DND-41 (cell line): ENCODE data around the gene RYR3.

Source experiments
- ATAC-seq: fragments of 200-7000 bp; cut with Tn5 transposase; 3 replicates; pipeline ENCODE4 v1.9.1; 2021; ENCODE audit warnings: low read depth; ENCODE audit not compliant: insufficient read depth
- DNase-seq: peaks from one replicate; pipeline ENCODE4 v3.0.0-alpha.2; 2020
- H2AFZ ChIP-seq: 2 replicates; pipeline ENCODE4 v1.6.0; 2012; ENCODE audit warnings: low read depth, low read length
- H3K27ac ChIP-seq: 2 replicates; pipeline ENCODE4 v1.5.1; 2012; ENCODE audit warnings: low read length, inconsistent platforms
- H3K27me3 ChIP-seq: fragments of 200-600 bp; sonication (generic); 2 replicates; pipeline ENCODE4 v1.6.0; 2012; ENCODE audit warnings: low read length, mild to moderate bottlenecking, inconsistent platforms; ENCODE audit not compliant: insufficient read depth, poor library complexity
- H3K36me3 ChIP-seq: 2 replicates; pipeline ENCODE4 v1.5.1; 2012; ENCODE audit warnings: low read length, inconsistent platforms; ENCODE audit not compliant: insufficient read depth
- H3K4me1 ChIP-seq: 2 replicates; pipeline ENCODE4 v1.5.1; 2012; ENCODE audit warnings: mild to moderate bottlenecking, low read length; ENCODE audit not compliant: insufficient read depth
- H3K4me2 ChIP-seq: 2 replicates; pipeline ENCODE4 v1.6.0; 2012; ENCODE audit warnings: mild to moderate bottlenecking, moderate library complexity, low read length, inconsistent platforms; ENCODE audit not compliant: insufficient read depth
- H3K4me3 ChIP-seq, 2 experiments: fragments of 200-600 bp in 1 of 2; shearing (Covaris generic) in 1 of 2; 2 replicates each; pipeline ENCODE4 v1.5.1; 2012 to 2016; ENCODE audit warnings: inconsistent platforms in 2 of 2, low read length in 2 of 2, mild to moderate bottlenecking in 2 of 2, low read depth in 1 of 2, moderate library complexity in 1 of 2
- H3K79me2 ChIP-seq: 2 replicates; pipeline ENCODE4 v1.6.0; 2012; ENCODE audit warnings: low read length, inconsistent platforms; ENCODE audit not compliant: insufficient read depth
- H3K9ac ChIP-seq: 2 replicates; pipeline ENCODE4 v1.6.0; 2012; ENCODE audit warnings: low read depth, mild to moderate bottlenecking, inconsistent platforms, low read length, moderate library complexity
- H3K9me3 ChIP-seq: 2 replicates; pipeline ENCODE4 v1.5.1; 2012; ENCODE audit warnings: low read length, moderate library complexity, mild to moderate bottlenecking, inconsistent platforms; ENCODE audit not compliant: insufficient read depth, severe bottlenecking
- H4K20me1 ChIP-seq: 2 replicates; pipeline ENCODE4 v1.6.0; 2012; ENCODE audit warnings: low read length; ENCODE audit not compliant: insufficient read depth
- CTCF ChIP-seq: IDR thresholded peaks from 2 replicates; pipeline ENCODE4 v1.5.1; 2012; ENCODE audit warnings: borderline replicate concordance, low read length, moderate library complexity, mild to moderate bottlenecking; ENCODE audit not compliant: poor library complexity, severe bottlenecking; ENCODE audit errors: extremely low read depth
- EZH2 ChIP-seq: IDR thresholded peaks from 3 replicates; pipeline ENCODE4 v1.6.1; 2012; ENCODE audit warnings: borderline replicate concordance, low read depth, mild to moderate bottlenecking, moderate library complexity, low read length, inconsistent platforms; ENCODE audit not compliant: severe bottlenecking

RYR3 gene

GRCh38 chr15:33278816-33279612 lies 31.8 kb upstream of the RYR3 start:
- Histone ChIP-seq H3K27me3 (no peaks in the 10 kb centered on the region), H3K9me3 (no peaks in the 10 kb centered on the region), H3K9ac (no peak overlapping the region), H3K79me2 (no peaks in the 10 kb centered on the region), H4K20me1 (no peaks in the 10 kb centered on the region), H3K27ac (no peak overlapping the region), H3K4me1 (peaks cover 12% of the 10 kb centered on the region), H3K4me3 (no peak overlapping the region), H3K4me2 (no peak overlapping the region), H3K36me3 (no peaks in the 10 kb centered on the region), H2AFZ (no peak overlapping the region)
- TF ChIP-seq CTCF (no peak), EZH2 (no peak)
- ATAC-seq (no peak), DNase-seq (no peak)

GRCh38 chr15:33279613-33280205 lies 31.1 kb upstream of the RYR3 start:
- DNase-seq: no peak
- H2AFZ ChIP-seq: no peak overlapping the region

DNA sequence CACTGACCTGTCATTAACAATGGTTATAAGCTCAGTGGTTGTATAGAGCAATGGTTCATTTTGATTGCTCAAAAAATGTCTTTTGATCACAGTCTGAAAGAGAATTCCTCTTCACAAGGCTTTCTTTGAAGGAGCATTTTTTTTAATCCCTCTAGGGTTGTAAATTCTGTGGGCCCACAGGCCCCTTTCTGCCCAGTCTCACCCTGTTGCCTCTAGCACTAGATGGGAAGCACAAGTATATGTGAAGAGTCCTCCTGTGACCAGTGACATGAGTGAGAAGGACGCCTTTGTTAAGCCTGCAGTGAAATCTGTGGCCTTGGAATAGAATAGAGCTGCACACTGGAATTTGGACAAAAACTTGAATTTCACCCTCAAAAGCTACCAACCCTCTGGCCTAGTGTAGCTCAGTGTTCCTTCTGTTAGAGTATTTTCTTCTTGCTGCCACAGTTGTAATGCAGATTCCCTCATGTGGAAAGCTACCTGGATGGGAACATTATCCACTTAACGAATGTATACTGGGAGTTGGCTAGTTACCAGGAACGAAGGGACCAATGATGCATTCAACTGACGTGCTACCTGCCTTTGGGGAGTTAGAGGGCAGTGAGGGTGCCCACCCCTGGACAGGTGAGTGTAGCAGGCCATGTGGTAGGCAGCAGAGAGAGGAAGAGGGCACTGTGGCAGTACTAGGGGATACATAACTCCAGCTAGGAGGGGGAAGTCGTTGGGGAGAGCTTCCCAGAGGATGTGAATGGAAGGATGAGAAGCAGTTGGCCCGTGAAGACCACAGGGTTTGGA lies 28.3 kb upstream of the RYR3 start:
- Histone ChIP-seq H2AFZ (no peak overlapping the region), H3K36me3 (no peaks in the 10 kb centered on the region), H3K4me2 (no peak overlapping the region), H3K4me1 (peaks cover 12% of the 10 kb centered on the region), H4K20me1 (no peaks in the 10 kb centered on the region), H3K79me2 (no peaks in the 10 kb centered on the region), H3K4me3 (no peak overlapping the region), H3K27me3 (no peaks in the 10 kb centered on the region), H3K9ac (no peak overlapping the region), H3K27ac (no peak overlapping the region), H3K9me3 (no peaks in the 10 kb centered on the region)
- ATAC-seq (no peak), DNase-seq (no peak)
- no peak for TF ChIP-seq CTCF
- TF ChIP-seq EZH2: no peak

More at GRCh38 chr15:33279613-33280205, 31.1 kb upstream of the RYR3 start:
- no peaks in the 10 kb centered on the region for H3K36me3 ChIP-seq
- H3K27me3 ChIP-seq: no peaks in the 10 kb centered on the region
- H4K20me1 ChIP-seq: no peaks in the 10 kb centered on the region
- no peak overlapping the region for H3K9ac ChIP-seq
- H3K27ac ChIP-seq: no peak overlapping the region
- no peak for TF ChIP-seq CTCF
- TF ChIP-seq EZH2: no peak
- no peak overlapping the region for H3K4me2 ChIP-seq
- H3K79me2 ChIP-seq: no peaks in the 10 kb centered on the region
- ATAC-seq: no peak
- H3K4me1 ChIP-seq: peaks cover 12% of the 10 kb centered on the region
- H3K9me3 ChIP-seq: no peaks in the 10 kb centered on the region
- H3K4me3 ChIP-seq: no peak overlapping the region
